ENCODE data around the gene ZNF554.
"Not testable (repeated sequence)": the region's sequence is repeated elsewhere in the genome, so short reads cannot be mapped to it uniquely, and the experiment has no call there.

ZNF554 gene

DNA sequence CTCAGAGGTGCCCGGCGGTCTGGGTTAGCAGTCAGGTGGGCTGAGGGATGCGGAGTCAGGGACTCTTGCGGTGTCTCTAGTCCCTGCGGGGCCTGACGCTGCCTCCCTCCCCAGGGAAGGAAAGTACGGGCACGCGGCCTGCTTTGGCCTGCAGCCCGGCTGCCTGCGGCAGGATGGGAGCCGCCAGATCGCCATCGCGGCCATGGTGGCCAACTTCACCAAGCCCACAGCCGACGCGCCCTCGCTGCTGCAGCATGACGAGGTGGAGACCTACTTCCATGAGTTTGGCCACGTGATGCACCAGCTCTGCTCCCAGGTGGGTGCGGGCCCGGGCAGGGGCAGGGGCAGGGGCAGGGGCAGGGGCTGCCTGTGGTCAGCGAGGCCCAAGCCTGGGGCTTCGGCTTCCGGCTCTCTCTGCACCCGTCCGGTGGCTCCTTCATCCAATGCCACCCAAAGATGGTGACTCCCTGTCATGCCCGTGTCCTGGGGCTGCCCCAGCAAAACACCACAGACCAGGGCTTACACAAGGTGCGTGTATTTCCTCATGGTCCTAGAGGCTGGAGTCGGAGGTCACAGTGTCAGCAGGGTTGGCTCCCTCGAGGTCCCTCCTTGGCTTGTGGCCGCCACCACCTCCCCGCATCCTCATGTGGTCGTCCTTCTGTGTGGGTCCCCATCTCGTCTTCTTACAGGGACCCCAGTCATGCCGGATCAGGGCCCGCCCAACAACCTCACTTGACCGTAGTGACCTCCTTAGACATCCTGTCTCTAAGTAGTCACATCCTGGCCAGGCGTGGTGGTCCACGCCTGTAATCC lies 11.3 kb upstream of the ZNF554 start:
- no peak for DNase-seq

GRCh38 chr19:2809387-2810140 lies 10.1 kb upstream of the ZNF554 start:
- DNase-seq, result no peak

GRCh38 chr19:2810141-2811091 lies 9.3 kb upstream of the ZNF554 start:
- DNase-seq, result no peak

DNA sequence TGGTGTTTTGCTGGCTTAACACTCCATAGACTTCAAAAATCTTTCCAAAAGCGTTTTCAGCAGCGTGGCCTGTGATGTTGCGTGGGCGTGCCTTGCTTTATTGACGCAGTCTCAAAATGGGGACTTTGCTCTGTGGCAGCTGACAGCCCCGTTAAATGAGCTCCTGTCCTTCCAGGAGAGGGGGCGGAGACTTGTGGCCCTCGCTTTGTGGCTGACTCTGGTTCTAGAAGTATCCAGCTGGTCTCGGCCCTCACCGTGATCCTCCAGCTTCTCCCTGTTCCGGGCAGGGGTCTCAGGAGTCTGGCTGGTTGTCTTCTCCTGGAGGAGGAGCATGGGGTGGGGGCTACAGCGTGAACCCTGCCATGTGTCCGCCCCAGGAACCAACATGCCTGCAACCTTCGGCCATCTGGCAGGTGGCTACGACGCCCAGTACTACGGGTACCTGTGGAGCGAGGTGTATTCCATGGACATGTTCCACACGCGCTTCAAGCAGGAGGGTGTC lies 8.4 kb upstream of the ZNF554 start:
- no peak for DNase-seq

GRCh38 chr19:2811735-2812413 lies 7.8 kb upstream of the ZNF554 start:
- DNase-seq, result no peak

- DNase-seq, result no peak
Observed at GRCh38 chr19:2812414-2813234, 7.0 kb upstream of the ZNF554 start.

GRCh38 chr19:2813235-2814160 lies 6.2 kb upstream of the ZNF554 start:
- no peak for DNase-seq

DNA sequence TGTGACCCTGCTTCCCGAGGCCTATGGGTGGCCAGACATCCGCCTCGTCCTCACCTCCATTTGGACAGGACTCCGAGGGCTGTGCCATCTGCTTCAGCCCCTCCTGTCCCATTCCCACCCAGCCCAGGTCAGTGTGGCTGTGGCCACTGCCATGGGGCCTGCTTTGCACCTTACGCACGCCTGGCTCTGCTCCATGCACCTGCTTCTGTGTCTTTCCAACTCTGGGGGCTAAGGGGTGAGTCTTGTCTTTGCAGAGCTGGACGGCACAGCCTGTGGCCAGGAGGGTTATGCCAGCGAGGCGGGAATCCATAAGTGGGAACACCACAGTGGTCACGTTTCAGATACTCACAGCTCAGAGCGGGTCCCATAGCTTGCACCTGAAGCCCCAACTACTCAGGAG lies 5.2 kb upstream of the ZNF554 start:
- no peak for DNase-seq

DNA sequence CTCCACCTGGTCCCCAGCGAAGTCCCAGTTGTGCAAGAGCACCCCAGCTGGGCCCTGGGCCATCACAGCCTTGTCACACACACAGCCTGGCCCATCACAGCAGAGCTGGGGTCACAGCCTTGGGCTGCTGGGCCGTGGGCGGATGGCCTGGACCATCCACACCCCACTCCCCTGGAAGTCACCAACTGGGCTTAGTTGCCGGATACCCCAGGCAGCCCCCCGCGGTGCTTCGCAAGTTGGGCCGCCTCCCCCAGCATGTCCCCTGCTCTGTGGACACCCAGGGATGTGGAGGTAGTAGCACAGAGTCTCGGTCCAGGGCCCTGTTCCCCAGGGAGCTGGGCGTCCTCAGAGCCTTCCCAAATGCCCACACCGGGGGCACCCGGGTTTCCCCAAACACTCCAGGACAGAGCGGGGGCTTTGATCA lies 4.5 kb upstream of the ZNF554 start:
- DNase-seq, result no peak

GRCh38 chr19:2815923-2816322 lies 3.7 kb upstream of the ZNF554 start:
- DNase-seq, result no peak

GRCh38 chr19:2816641-2817040 lies 3.0 kb upstream of the ZNF554 start:
- no peak for DNase-seq

GRCh38 chr19:2817237-2817829 lies 2.3 kb upstream of the ZNF554 start:
- DNase-seq, result not testable (repeated sequence)

- peak; percentile 5 for DNase-seq
Observed at GRCh38 chr19:2820112-2820702, 539 bp downstream of the ZNF554 start.

GRCh38 chr19:2822846-2823245 lies 3.2 kb downstream of the ZNF554 start:
- DNase-seq, result no peak

DNA sequence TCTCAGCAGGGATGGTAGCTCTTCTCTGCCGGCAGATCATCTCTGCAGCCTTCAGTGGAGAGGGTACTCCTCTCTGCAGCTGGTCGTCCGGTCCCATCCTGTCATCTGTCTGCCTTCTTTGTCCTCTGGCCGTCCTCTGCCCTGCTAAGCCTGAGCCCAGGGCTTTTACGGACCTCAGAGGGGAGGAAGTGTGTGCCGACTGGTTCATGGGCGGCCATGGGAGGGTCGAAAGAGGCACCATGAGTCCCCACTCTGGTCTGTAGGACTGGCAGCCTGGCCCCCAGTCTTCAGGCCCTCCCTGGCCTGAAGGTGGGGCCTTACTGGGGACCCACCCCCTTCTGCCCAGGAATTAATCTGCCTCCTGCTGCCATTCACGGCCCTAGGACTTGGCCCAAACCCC lies 4.0 kb downstream of the ZNF554 start:
- DNase-seq, result no peak

DNA sequence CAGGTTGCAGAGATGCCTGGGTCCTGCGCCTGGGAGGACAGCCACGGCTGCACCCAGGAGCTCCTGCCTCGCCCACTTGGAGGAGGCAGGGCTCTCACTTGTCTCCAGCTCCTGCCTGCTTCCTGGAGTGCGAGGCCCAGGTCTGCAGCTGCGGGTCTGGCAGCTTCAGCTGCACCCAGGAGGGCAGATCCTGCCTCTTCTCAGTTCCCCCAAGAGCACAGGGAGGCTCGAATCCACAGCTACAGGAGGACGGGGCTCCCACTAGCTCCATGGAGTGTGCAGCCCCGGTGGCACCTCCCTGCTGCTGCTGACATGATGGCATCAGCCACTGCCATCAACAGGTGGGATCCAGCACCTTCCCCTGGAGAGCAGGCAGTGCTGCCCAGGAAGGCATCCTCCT lies 4.5 kb downstream of the ZNF554 start:
- no peak for DNase-seq

DNA sequence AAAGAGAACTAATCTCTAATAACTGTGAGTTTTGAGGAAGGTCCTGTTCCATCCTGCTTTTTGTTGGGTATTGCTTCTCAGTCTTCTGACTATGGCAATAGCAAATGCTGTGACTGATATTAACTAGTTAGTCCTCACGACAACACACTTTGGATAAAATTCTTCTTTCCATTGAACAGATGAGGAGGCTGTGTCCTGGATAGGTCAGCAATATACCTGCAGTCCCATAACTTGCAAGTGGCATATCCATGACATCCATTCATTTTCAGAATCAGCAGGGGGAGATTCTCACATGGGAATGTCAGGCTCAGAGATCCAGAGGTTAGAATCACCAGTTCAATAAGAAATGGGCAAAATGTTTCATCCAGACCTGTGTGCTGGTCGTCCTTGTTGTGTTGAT lies 7.4 kb downstream of the ZNF554 start:
- no peak for DNase-seq

DNA sequence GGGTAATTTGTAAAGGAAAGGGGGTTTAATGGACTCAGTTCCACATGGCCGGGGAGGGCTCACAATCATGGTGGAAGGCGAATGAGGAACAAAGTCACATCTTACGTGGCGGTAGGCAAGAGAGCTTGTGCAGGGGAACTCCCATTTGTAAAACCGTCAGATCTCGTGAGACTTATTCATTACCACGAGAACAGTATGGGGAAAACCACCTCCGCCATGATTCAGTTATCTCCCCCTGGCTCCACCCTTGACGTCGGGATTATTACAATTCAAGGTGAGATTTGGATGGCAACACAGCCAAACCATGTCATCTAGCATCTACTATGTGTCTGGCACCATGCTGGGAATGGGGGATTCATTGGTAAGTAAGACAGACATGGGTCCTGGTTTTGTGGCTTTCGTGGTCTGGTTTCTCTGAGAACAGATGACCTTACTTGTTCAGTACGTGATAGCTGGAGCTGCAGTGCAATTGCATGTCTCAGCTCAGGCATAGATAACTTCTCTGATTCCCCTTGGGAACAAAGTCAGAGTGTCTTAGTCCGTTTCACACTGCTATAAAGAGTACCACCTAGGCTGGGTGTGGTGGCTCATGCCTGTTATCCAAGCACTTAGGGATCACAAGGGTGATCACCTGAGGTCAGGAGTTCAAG lies 8.3 kb downstream of the ZNF554 start:
- no peak for DNase-seq

GRCh38 chr19:2834294-2834871 lies 14.7 kb downstream of the ZNF554 start:
- no peak for DNase-seq

Measured in NCI-H2171 (cell line).